ENCODE measurements around the gene FOXD4L5.
"Not testable (repeated sequence)": the region's sequence is repeated elsewhere in the genome, so short reads cannot be mapped to it uniquely, and the experiment has no call there.

Gene FOXD4L5

DNA sequence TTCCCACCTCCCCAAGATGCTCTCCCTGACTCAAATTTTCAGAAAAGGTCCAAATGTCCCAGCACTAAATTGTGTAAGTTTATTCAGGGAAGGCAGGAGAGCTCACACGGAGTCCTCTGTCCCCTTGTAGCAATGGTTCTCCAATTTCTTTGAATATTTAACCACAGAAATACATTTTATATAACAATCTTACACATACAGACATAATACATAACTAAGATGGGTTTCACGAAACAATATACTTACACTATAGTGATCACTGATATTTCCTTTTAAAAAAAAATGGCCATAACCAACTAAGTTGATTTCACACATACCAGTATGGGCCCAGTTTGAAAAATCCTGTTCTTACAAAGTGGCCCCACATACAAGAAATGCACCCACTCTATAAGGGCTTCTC, at the start of gene FOXD4L5:
Gene FOXD4L5, minus strand, starts transcription at position 101 of the 400 bp plus-strand sequence. CDS start 832 bp downstream, outside the sequence.
- not testable (repeated sequence) for DNase-seq (ENCODE audit: low read depth)

DNA sequence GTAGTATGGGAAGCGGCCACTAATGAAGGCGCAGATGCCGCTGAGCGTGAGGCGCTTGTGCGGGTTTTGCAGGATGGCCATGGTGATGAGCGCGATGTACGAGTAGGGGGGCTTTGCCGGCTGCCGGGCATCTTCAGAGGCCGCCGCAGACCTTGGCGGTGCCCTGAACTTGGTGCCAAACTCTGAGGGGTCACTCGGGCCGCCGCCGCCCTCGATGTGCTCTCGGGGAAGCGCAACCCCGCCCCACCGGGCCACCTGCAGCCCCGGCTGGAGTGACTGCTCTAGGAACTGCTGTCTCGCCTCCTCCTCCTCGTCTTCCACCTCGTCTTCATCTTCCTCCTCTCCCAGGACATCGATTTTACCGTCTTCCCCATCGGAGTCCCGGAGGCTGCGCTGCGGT, 1.1 kb downstream of the FOXD4L5 start:
- DNase-seq (ENCODE audit: low read depth): not testable (repeated sequence)

DNA sequence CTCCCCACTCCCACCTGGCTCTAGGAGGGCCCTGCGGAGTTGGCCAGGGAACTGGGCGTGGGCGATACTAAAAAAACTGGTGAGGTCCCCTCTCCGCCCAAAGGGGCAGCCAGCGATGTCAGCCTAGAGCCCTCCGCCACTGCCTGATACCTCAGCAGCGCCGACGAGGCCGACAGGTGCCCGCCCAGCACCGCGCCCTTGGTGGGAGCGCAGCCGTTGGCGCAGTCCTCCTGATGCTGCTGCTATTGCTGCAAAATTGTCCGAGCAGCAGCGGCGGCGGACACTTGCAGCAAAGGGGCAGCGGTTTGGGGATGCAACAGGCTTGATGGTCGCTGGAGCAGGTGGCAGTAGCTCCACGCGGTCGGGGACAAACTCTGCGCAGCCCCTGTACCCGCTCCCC, 2.0 kb downstream of the FOXD4L5 start:
- DNase-seq (ENCODE audit: low read depth): not testable (repeated sequence)
